ENCODE results near the gene OVCA2. TPM values are rescaled to one million over a fixed set of nuclear protein-coding genes. Genes with fewer than 3 reads are reported as not detected.

Gene OVCA2
- total RNA-seq, 4 donors from 2014 or later = 5.4 to 73.3 (median 36.9) TPM

DNA sequence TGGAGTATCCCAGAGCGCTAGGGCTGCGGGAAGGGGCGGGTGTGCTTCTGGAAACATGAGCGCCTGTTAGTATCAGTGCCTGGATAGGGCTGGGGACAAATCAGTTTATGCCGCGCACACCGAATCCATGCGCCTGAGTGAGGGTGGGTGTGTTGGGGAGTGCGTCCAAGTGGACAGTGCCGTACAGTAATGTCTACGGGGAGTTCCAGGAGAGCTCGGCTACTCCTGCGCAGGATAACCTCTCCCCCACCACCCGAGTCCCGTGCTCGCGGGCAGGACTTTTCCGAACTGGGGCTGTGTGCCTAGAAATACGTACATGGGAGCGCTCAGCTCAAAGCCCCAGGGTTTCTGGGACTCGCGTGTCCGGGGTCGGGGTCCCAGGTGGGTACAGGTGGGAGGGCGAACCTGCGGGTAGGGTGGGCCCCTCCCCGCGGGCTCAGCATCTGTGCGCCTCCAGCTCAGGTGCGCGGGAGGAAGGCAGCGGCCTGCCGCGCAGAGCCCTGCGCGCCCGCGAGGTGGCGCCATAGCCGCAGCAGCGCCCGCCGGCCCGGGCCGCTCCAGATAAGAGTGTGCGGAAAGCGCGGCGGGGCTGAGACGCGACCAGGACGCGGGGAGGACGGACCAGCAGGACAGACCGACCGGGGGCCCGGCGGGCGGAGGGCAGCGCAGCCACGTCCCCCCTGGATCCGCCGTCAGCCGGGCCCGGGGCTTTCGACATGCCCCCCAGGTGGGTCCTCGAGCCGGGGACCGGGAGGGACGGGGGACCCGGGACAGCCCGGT, 12.9 kb downstream of the OVCA2 start, which contains the start of gene HIC1:
TSS of gene HIC1 (plus strand) at position 592 of the 780 bp plus-strand sequence. CDS start 1,588 bp downstream, outside the sequence.
- Histone ChIP-seq H3K36me3 (no peaks in the 10 kb centered on the region), H3K4me1 (peaks cover 8 to 75% (median 67%) of the 10 kb centered on the region in 4 donors), H3K9me3 (no peaks in the 10 kb centered on the region), H3K4me3 (peak within 1 kb of the TSS; percentile 24 to 65 (median 42)), H3K27ac (peak within 1 kb of the TSS; percentile 85 to 92 (median 90)), H3K27me3 (peaks cover 76% of the 10 kb centered on the region)
- in situ Hi-C loops (cut with MboI; ENCODE audit: low pct_ligation_motif_present in 1 of 4, low pct_unique_long_range_greater_than_20kb in 1 of 4, low sequenced_read_pairs in 3 of 4) = loop anchor here in 1 of 4 donors (25.0 kb wide), 1 partner anchor 108 kb away; no protein-coding TSS in a partner anchor
- intact Hi-C loops (cut with DNase I; ENCODE audit: low total_unique reads) = loop anchor here (1.0 to 10.0 kb wide), 3 partner anchors 120 to 228 kb away; no protein-coding TSS in a partner anchor
- peak; percentile 77 for DNase-seq
- 0 to 1% methylated on average over 3 to 43 of the region's 72 CpGs for WGBS, 2 donors (ENCODE audit: low coverage in 1 of 2)
- TF ChIP-seq, protein P1, sequence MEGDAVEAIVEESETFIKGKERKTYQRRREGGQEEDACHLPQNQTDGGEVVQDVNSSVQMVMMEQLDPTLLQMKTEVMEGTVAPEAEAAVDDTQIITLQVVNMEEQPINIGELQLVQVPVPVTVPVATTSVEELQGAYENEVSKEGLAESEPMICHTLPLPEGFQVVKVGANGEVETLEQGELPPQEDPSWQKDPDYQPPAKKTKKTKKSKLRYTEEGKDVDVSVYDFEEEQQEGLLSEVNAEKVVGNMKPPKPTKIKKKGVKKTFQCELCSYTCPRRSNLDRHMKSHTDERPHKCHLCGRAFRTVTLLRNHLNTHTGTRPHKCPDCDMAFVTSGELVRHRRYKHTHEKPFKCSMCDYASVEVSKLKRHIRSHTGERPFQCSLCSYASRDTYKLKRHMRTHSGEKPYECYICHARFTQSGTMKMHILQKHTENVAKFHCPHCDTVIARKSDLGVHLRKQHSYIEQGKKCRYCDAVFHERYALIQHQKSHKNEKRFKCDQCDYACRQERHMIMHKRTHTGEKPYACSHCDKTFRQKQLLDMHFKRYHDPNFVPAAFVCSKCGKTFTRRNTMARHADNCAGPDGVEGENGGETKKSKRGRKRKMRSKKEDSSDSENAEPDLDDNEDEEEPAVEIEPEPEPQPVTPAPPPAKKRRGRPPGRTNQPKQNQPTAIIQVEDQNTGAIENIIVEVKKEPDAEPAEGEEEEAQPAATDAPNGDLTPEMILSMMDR (IDR thresholded peaks at IDR 0.05) = peak; percentile 60 to 99 (median 93)
- peak; percentile 72 to 91 (median 73) for TF ChIP-seq POLR2AphosphoS5 (IDR thresholded peaks at IDR 0.05)
- TF ChIP-seq EP300 (IDR thresholded peaks at IDR 0.05; ENCODE audit: low read depth) = no peak
- peak; percentile 74 for TF ChIP-seq POLR2A (IDR thresholded peaks at IDR 0.05)

DNA sequence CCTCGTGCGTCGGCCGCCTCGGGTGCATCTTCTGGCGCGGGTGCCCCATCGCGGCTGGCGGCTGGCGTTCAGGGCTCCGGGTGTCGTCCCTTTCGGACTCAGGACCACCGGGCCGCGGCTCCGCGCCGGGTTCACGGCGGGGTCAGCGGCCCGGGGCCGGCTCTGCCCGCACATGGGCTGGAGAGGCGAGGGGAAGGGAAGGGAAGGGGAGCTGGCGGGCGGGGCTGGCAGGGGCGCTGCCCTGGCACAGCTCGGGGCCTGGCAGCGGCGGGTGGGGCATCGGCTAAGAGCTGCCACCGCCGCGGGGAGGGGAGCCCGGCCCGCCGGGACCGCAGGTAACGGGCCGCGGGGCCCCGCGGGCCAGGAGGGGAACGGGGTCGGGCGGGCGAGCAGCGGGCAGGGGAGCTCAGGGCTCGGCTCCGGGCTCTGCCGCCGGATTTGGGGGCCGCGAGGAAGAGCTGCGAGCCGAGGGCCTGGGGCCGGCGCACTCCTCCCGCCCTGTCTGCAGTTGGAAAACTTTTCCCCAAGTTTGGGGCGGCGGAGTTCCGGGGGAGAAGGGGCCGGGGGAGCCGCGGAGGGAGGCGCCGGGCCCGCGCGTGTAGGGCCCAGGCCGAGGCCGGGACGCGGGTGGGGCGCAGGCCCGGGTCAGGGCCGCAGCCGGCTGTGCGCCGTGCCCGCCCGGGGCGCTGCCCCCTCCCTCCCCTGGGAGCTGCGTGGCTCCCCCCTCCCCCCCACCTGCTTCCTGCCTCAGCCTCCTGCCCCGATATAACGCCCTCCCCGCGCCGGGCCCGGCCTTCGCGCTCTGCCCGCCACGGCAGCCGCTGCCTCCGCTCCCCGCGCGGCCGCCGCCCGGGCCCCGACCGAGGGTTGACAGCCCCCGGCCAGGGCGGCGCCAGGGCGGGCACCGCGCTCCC, 13.7 kb downstream of the OVCA2 start:
- H3K4me1 ChIP-seq = peaks cover 13 to 79% (median 69%) of the 10 kb centered on the region in 4 donors
- no peaks in the 10 kb centered on the region for H3K9me3 ChIP-seq
- intact Hi-C loops (cut with DNase I; ENCODE audit: low total_unique reads) (loop anchor here (1.0 to 10.0 kb wide), 2 partner anchors 119 to 189 kb away; no protein-coding TSS in a partner anchor), in situ Hi-C loops (cut with MboI; ENCODE audit: low pct_ligation_motif_present in 1 of 4, low pct_unique_long_range_greater_than_20kb in 1 of 4, low sequenced_read_pairs in 3 of 4) (loop anchor here in 1 of 4 donors (25.0 kb wide), 1 partner anchor 107 kb away; no protein-coding TSS in a partner anchor)
- DNase-seq = peak; percentile 39
- TF ChIP-seq POLR2AphosphoS5 (IDR thresholded peaks at IDR 0.05) (no peak), EP300 (IDR thresholded peaks at IDR 0.05; ENCODE audit: low read depth) (no peak), POLR2A (IDR thresholded peaks at IDR 0.05) (no peak)
- TF ChIP-seq, protein P1 (IDR thresholded peaks at IDR 0.05) = no peak
- 1% methylated on average over 68 of the region's 113 CpGs; no CpG with 5 or more reads in 1 of the 2 donors for WGBS, 2 donors (ENCODE audit: low coverage in 1 of 2)
- no peaks in the 10 kb centered on the region for H3K36me3 ChIP-seq
- peak overlapping the region; percentile 85 to 92 (median 90) for H3K27ac ChIP-seq
- H3K27me3 ChIP-seq = peaks cover 71% of the 10 kb centered on the region
- peak overlapping the region; percentile 24 to 65 (median 42) for H3K4me3 ChIP-seq

DNA sequence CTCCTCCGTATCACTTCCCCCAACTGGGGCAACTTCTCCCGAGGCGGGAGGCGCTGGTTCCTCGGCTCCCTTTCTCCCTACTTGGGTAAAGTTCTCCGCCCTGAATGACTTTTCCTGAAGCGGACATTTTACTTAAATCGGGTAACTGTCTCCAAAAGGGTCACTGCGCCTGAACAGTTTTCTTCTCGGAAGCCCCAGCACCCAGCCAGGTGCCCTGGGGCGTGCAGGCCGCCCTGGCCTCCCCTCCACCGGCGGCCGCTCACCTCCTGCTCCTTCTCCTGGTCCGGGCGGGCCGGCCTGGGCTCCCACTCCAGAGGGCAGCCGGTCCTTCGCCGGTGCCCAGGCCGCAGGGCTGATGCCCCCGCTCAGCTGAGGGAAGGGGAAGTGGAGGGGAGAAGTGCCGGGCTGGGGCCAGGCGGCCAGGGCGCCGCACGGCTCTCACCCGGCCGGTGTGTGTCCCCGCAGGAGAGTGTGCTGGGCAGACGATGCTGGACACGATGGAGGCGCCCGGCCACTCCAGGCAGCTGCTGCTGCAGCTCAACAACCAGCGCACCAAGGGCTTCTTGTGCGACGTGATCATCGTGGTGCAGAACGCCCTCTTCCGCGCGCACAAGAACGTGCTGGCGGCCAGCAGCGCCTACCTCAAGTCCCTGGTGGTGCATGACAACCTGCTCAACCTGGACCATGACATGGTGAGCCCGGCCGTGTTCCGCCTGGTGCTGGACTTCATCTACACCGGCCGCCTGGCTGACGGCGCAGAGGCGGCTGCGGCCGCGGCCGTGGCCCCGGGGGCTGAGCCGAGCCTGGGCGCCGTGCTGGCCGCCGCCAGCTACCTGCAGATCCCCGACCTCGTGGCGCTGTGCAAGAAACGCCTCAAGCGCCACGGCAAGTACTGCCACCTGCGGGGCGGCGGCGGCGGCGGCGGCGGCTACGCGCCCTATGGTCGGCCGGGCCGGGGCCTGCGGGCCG, 14.7 kb downstream of the OVCA2 start:
- peak; percentile 42 for DNase-seq
- TF ChIP-seq POLR2AphosphoS5 (IDR thresholded peaks at IDR 0.05) (peak in 1 of 3 donors; percentile 22), EP300 (IDR thresholded peaks at IDR 0.05; ENCODE audit: low read depth) (no peak)
- peak overlapping the region; percentile 85 to 92 (median 90) for H3K27ac ChIP-seq
- WGBS, 2 donors (ENCODE audit: low coverage in 1 of 2) = 24% methylated on average over 23 of the region's 85 CpGs; no CpG with 5 or more reads in 1 of the 2 donors
- H3K36me3 ChIP-seq = no peaks in the 10 kb centered on the region
- no peaks in the 10 kb centered on the region for H3K9me3 ChIP-seq
- H3K27me3 ChIP-seq = peaks cover 61% of the 10 kb centered on the region
- H3K4me1 ChIP-seq = peaks cover 10 to 78% (median 62%) of the 10 kb centered on the region in 4 donors
- peak overlapping the region in 3 of 4 donors; percentile 35 to 65 (median 49) for H3K4me3 ChIP-seq
- intact Hi-C loops (cut with DNase I; ENCODE audit: low total_unique reads) = loop anchor here (10.0 kb wide), 1 partner anchor 118 kb away; no protein-coding TSS in a partner anchor
- in situ Hi-C loops (cut with MboI; ENCODE audit: low pct_ligation_motif_present in 1 of 4, low pct_unique_long_range_greater_than_20kb in 1 of 4, low sequenced_read_pairs in 3 of 4) = loop anchor here in 1 of 4 donors (25.0 kb wide), 1 partner anchor 106 kb away; no protein-coding TSS in a partner anchor

Data from transverse colon (tissue), 4 donors.